NCI-H82 treated with DMSO at 0.1 percent for 48 hours (cell line): ENCODE measurements around the gene LIPA.
"Not testable (repeated sequence)": the region's sequence is repeated elsewhere in the genome, so short reads cannot be mapped to it uniquely, and the experiment has no call there.

Experiments used
- DNase-seq: peaks from one replicate; lab custom pipeline; 2025; ENCODE audit not compliant: unreplicated experiment; lab: John Stamatoyannopoulos, UW

LIPA gene

GRCh38 chr10:89271532-89271931 is 20.0 kb upstream of the LIPA start:
- DNase-seq = no peak

DNA sequence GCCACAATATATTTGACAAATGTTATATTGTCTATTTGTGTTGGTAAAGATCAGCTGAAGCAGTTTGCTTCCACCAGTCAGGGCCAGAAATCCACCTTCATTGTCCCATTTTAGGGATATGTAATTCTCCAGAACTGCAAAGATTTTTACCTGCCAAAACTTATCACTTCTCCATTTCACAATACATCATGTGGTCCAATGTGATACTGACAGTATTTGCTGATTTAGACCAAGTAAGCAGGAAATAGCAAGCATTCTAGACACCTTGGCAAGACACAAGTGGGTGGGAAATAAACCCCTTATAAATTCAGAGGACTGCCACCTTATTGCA is 18.5 kb upstream of the LIPA start:
- DNase-seq = no peak

DNA sequence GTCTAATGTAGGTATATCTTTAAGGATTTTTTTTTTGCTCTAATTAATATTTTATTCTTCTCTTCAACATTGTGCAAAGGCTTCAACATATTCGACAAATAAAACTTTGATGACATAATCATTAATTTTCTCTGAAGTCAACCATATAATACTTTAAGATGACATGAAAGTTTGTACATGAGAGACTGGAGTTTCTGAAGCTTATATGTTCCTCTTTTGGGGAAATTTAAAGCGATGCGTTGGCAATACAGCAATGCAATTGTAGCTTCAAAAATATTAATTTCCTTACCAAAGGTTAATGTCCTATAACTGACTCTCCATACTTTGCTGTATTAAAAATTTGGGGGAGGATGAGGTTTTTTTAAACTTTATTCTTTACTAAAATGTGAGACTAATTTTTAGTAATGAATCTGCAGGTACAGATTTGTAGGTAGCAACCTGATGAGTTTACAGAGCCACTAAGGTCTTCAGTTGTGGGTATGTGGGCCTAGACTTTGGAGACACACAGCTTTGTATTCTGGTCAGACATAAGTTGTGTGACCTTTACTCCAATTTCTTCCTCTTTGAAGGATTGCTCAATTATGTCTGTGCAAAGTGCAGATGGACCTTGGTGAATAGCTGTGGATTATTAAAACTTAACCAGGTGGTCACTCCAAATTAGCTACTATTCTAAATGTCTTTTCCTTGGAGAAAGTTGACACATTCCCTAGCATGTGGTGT is 18.0 kb upstream of the LIPA start:
- no peak for DNase-seq

- DNase-seq = no peak
Observed at GRCh38 chr10:89266721-89267453, 15.3 kb upstream of the LIPA start.

GRCh38 chr10:89263531-89263930 is 12.0 kb upstream of the LIPA start:
- no peak for DNase-seq

DNA sequence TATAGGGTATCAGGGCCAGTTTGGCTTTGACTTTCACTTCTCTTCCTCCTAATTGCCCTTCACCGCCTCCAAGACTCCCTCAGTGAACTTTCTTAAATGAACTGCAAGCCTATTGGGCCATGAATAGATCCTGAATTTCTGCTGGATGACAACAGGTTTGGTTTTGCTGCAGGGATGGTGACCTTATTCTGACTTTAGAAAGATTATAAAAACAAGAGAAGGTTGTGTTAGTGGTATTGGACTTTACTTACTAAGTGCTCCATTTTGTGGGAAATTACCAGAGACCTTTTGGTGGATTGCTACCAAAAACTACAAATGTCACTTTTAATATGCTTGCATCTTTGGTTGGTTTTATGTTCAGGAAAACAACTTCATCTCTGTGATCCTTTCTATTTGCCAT is 11.5 kb upstream of the LIPA start:
- no peak for DNase-seq

DNA sequence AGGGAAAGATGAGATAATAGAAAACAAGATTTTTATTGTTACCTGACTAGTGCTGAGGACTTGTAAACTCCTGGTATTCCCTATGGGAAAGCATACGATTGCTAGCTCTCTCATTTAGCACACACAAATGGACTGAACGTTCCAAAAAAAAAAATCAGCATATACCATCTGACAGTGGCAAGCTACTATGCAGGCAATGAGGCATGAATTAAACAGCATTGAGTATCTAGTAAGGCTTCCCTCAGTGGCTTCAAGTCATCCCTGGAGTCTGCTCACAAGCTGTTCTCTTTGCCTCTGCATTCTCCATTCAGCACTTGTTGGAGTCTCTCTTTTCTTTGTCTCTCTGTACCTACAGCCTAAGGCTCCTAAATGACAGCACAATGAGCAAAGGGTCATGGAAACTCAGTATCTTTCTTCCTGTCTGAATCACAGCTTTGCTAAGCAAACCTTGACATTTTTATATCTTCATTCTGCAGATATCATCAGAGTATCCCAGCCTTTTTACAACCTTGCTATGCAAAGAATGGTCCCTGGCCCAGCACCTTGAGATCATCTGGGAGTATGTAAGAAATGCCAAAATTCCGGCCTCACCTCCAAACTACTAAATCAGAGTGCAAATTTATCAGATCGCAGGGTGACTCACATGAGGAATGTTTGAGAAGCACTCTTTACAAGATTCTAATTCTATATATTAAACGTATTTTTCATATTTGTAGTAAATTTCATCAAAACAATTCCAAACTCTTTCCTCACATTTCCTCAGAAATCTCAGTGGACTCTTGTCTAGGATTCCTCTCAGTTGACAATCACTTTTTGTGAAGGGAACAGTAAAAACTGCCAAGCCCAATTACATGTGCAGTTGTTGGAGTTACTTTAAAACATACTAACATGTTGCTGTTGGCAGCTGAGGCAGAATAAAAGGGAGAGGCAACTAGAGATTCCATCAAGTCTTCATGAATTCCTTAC is 10.8 kb upstream of the LIPA start:
- no peak for DNase-seq

DNA sequence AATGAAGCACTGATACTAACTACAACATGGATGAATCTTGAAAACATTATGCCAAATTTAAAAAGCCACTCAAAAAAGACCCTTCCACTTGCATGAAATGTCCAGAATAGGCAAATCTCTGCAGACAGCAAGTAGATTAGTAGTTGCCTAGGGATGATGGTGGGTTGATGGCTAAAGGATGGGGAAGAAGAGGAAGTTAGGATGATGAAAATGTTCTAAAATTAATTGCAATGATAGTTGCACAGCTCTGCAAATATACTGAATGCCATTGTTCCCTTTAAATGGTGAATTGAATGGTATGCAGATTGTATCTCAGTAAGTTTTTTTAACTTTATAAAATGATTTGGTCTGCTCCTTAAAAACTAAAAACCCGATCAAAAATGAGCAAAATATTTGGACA is 7.3 kb upstream of the LIPA start:
- DNase-seq = no peak

DNA sequence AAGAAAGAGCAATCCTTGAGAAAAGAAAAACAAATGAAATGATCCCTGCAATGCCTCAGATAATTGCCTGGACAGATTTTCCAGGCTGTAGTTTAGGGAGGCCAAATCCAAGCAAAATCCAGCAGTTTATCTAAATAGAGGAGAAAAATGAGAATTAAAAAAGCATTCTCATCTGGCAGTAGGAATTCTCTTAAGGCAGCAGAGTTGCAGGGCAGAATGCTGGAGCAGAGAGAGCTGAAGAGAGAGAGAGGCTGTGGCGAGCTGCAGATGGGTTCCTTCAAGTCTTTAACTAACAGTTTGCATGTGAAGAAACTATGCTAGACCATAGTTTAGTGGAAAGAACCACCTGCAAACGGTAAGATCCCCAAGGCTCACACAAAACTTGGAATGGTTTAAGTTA is 6.0 kb upstream of the LIPA start:
- DNase-seq = no peak

DNA sequence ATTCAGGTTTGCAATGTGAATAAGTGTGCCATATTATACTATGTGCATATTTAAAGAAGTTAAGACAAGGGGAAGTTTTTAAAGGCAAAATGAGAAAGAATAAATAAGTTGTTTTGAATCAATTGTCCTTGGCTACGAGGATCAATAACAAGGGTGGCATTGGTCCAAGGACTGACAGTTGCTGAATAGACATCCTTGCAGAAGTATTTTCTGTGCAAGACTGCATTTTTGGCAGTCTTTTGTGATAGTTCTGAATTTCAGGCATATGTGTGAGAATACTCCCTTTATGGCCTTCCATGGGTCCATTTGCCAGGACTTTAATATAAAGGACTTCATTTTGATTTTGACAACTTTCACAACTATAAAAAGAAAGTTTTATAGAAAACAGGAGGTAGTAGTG is 5.4 kb upstream of the LIPA start:
- DNase-seq = no peak

DNA sequence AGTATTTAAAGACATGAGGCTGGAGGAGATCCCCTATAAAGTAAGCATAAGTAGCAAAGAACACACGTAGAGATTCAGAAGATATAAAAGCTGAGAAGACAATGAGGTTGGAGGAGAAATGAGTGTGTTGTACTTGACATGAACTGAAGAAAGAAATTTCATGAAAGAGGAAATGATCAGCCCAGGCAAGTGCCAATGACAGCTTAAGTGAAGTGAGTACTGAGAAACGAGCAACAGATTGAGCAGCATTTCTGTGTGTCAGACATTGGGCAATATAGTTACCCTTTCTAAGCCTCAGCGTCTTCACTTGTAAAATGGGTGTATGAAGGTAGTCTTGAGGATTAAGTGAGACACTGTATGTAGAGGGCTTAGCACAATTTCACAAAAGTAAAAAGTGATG is 4.8 kb upstream of the LIPA start:
- no peak for DNase-seq

DNA sequence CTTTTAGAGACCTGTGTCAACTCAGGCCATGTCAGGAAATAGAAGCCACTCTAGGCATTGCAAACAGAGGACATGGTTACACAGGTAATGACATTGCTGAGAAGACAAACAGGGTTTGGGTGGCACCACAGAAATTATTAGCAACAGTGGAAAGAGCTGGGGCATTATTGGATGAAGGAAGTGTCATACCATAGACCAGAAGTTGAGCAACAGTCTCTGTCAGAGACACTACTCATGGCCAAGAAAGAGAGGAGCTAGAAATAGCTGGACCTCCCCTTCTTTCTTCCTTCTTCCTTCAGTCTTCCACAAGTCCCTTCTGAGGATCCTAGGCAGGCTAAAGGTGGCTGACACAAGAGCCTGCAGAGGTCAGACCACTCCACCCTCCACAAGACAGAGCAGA is 4.2 kb upstream of the LIPA start:
- no peak for DNase-seq

DNA sequence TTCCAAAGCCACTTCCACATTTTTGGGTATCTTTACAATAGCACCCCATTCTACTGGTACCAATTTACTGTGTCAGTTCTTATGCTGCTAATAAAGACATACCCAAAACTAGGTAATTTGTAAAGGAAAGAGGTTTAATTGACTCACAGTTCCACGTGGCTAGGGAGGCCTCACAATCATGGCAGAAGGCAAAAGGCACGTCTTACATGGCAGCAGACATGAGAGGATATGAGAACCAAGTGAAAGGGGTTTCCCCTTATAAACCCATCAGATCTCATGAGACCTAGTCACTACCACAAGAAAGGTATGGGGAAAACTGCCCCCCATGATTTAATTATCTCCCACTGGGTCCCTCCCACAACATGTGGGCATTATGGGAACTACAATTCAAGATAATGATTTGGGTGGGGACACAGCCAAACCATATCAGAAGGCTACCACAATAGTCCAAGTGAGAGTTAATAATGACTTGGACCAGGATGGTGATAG is 3.6 kb upstream of the LIPA start:
- not testable (repeated sequence) for DNase-seq

GRCh38 chr10:89252225-89252585 is 630 bp upstream of the LIPA start:
- no peak for DNase-seq

DNA sequence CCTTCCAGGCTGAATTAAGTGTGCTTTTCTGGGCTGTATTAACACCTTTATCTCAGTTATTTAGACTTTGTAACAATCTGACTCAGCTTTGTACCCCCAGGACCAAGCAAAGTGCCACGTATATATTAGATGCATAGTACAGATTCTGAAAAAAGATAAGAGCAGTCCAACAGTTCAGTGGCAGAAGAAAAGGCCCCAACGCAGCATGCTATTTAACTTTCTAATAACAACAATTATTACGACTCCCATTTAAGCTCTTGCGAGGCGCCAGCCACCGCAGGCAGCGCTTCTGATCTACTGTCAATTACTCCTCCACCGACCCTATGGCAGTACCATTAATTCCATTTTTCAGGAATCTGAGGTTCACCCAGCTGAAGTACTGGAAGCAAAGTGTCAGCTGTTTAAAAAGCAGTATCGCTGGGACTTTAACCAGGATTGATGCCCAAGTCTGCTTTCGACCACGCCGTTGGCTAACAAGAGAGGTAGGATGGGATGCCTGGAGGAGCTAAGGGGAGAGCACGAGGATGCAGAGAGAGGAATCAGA is 638 bp downstream of the LIPA start:
- DNase-seq = no peak

DNA sequence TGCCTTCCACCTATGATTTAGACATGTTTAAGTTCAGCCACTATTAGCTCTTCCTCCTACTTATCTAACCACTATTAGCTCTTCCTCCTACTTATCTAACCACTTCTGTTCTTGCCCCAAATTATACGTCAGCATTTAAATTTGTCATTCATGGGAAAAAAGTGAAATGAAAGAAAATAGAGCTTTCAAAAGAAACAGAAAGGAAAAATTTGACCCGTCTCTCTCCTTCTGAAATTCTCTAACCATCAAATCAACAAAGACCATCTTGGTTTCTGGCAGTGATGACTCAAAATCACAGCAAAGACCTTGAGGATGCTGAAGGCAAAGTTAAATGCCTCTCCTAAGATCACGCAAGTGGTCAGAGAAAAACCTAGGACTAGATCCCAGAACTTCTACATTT is 2.6 kb downstream of the LIPA start:
- no peak for DNase-seq

GRCh38 chr10:89247623-89248022 is 4.0 kb downstream of the LIPA start:
- DNase-seq = not testable (repeated sequence)

DNA sequence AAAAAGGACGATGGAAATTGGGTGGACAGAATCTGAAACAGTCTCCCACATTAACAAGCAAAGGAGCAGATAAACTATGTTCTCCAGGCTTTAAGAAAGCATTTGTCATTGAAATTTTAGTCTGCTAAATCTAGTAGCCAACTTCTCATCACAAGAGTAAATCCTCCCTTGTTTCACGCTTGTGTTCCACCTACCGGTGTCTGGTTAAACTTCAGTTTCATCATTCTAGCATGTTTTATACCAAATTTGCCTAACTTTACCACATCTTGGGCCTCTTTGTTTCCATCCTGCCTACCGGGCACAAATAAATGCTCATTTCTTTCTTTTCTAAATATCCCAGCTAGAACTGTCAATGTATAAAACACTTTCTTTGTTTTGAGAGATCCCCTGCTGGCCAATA is 5.8 kb downstream of the LIPA start:
- no peak for DNase-seq

DNA sequence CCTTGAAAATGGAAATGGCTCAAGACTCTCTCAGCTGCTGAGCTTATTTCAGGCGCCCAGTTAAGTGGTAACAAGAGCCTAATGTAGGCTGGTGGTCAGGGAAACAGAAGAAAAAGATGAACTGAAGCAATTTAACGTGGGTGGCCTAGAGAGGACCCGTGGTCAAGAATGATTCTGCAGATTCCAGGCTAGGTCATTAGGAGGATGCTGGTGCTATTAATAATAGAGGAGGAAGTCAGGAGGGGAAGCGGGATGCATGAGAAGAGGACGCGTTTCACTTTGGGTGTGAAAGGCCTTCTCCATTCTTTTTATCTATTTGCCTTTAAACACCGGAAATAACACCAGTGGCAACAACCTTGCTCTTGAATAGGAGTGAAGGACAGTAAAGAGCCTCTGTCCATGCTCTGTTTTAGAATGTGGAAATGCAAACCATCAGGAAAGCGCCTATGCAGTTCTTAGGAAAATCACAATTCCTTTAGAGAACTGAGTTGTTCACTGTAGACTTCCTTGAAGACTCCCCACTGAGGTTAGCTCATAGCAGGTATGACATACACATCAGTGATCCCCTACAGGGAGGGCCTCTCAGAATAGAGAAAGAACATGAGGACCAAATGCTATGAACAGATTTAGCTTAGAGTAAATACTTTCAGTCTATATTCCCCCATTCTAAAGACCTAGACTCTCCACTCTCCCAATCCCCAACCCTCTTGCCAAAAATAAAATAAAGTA is 8.6 kb downstream of the LIPA start:
- DNase-seq = no peak

- DNase-seq = no peak
Observed at GRCh38 chr10:89242345-89242684, 9.3 kb downstream of the LIPA start.
